HepG2 (cell line): ENCODE measurements around the gene KRTAP5-4. TPM values are rescaled to one million over a fixed set of nuclear protein-coding genes. Genes with fewer than 3 reads are reported as not detected.

ENCODE experiments used
- ATAC-seq: fragments of 200-7000 bp; cut with Tn5 transposase; 3 replicates; pipeline ENCODE4 v1.9.1; 2020; ENCODE audit warnings: mild to moderate bottlenecking, moderate library complexity
- BruUV-seq: library from RNA; stranded (reverse); fragments of 400-500 nt; replicated peaks from 2 replicates; lab custom pipeline; 2021; lab: Mats Ljungman, UMichigan
- CTCF ChIA-PET: fragments of 300-600 bp; formaldehyde crosslinking; extraction: SDS; loops from one replicate; lab custom pipeline; 2021; ENCODE audit warnings: low total read pairs, inconsistent platforms, low intra/inter-chr PET ratio; lab: Yijun Ruan, JAX
- POLR2A ChIA-PET: fragments of 350-600 bp; sonication (Branson Sonifier 250); formaldehyde crosslinking; loops from one replicate; lab custom pipeline; 2020; ENCODE audit warnings: antibody characterized with exemption, inconsistent platforms; lab: Yijun Ruan, JAX
- DNase-seq: peaks from one replicate; pipeline ENCODE4 v3.0.0-alpha.2; 2015; ENCODE audit warnings: low spot score
- FAIRE-seq: peaks from 3 replicates; lab custom pipeline; 2011; peaks lifted over from hg19 to GRCh38; lab: Jason Lieb, UNC
- H2AFZ ChIP-seq: one replicate; pipeline ENCODE4 v1.6.1; 2011; ENCODE audit warnings: low read length, inconsistent platforms
- H3K27ac ChIP-seq: fragments of 300-600 bp; 3 replicates; pipeline ENCODE4 v1.8.0; 2011; ENCODE audit warnings: mixed run types, mild to moderate bottlenecking, mixed read lengths, low read length, inconsistent platforms; ENCODE audit not compliant: insufficient read depth; ENCODE audit errors: extremely low read length
- H3K27me3 ChIP-seq, 2 experiments: fragments of 200-600 bp in 1 of 2; 2 replicates in 1 of 2; 3 replicates in 1 of 2; pipeline versions ENCODE4 v1.6.0 to v1.8.0; 2011; ENCODE audit warnings: low read length in 2 of 2, mild to moderate bottlenecking in 2 of 2, moderate library complexity in 2 of 2, inconsistent platforms in 1 of 2; ENCODE audit not compliant: insufficient read depth in 2 of 2, control insufficient read depth in 1 of 2
- H3K36me3 ChIP-seq, 2 experiments: fragments of 200-600 bp in 1 of 2; replicated peaks in 1 of 2; 2 replicates in 1 of 2; 3 replicates in 1 of 2; pipeline versions ENCODE4 v1.5.1 to v1.8.0; 2011; ENCODE audit warnings: low read length in 2 of 2, inconsistent platforms in 1 of 2; ENCODE audit not compliant: insufficient read depth in 2 of 2, control insufficient read depth in 1 of 2
- H3K4me1 ChIP-seq: 2 replicates; pipeline ENCODE4 v1.5.1; 2012; ENCODE audit warnings: low read length, inconsistent platforms; ENCODE audit not compliant: insufficient read depth
- H3K4me2 ChIP-seq: 2 replicates; pipeline ENCODE4 v1.6.0; 2011; ENCODE audit warnings: low read depth, low read length, inconsistent platforms
- H3K4me3 ChIP-seq, 3 experiments: fragments of 200-600 bp in 1 of 3; sonication (generic), shearing (Covaris generic) in 1 of 3; replicated peaks in 1 of 3; 2 replicates each; pipeline ENCODE4 v1.5.1; 2011 to 2016; ENCODE audit warnings: low read length in 3 of 3, inconsistent platforms in 2 of 3, low read depth in 2 of 3, mild to moderate bottlenecking in 2 of 3, control low read depth in 1 of 3, mixed read lengths in 1 of 3; ENCODE audit not compliant: insufficient read depth in 1 of 3
- H3K79me2 ChIP-seq: one replicate; pipeline ENCODE4 v1.6.1; 2011; ENCODE audit warnings: low read length, inconsistent platforms; ENCODE audit not compliant: insufficient read depth
- H3K9ac ChIP-seq: 2 replicates; pipeline ENCODE4 v1.6.0; 2011; ENCODE audit warnings: mild to moderate bottlenecking, low read depth, low read length, inconsistent platforms; ENCODE audit not compliant: insufficient read depth
- H3K9me3 ChIP-seq: 2 replicates; pipeline ENCODE4 v1.5.1; 2012; ENCODE audit warnings: mild to moderate bottlenecking, low read length
- H4K20me1 ChIP-seq: 2 replicates; pipeline ENCODE4 v1.6.0; 2011; ENCODE audit warnings: inconsistent platforms, mild to moderate bottlenecking, low read length, moderate library complexity; ENCODE audit not compliant: insufficient read depth
- CBX2 ChIP-seq, 2 experiments: fragments of 200-600 bp in 1 of 2; sonication (generic); formaldehyde crosslinking in 1 of 2; IDR thresholded peaks; 2 replicates each; pipeline versions ENCODE4 v1.7.0 to v1.8.1; 2018 to 2022; ENCODE audit warnings: low read depth in 2 of 2, low read length in 1 of 2, mild to moderate bottlenecking in 1 of 2, missing genetic modification reagents in 1 of 2
- GABPB1 ChIP-seq: IDR thresholded peaks from 2 replicates; pipeline ENCODE4 v1.6.1; 2016; ENCODE audit warnings: mild to moderate bottlenecking, missing genetic modification reagents, moderate library complexity, missing compliant biosample characterization
- KLF11 ChIP-seq: IDR thresholded peaks from 2 replicates; pipeline ENCODE4 v1.6.1; 2016; ENCODE audit warnings: missing compliant biosample characterization
- MBD4 ChIP-seq: IDR thresholded peaks from 2 replicates; pipeline ENCODE4 v1.6.1; 2012; ENCODE audit warnings: low read length, inconsistent platforms, borderline replicate concordance
- PHB2 ChIP-seq: fragments of 450-650 bp; IDR thresholded peaks from 2 replicates; pipeline ENCODE4 v1.6.1; 2018; ENCODE audit not compliant: partially characterized antibody
- PREB ChIP-seq: sonication (generic); formaldehyde crosslinking; IDR thresholded peaks from 2 replicates; pipeline ENCODE4 v1.4.0; 2020; ENCODE audit warnings: missing genetic modification reagents
- RORA ChIP-seq: sonication (generic); formaldehyde crosslinking; IDR thresholded peaks from 2 replicates; pipeline ENCODE4 v1.5.0; 2020; ENCODE audit warnings: mild to moderate bottlenecking, missing genetic modification reagents, moderate library complexity
- ZBTB3 ChIP-seq: sonication (generic); formaldehyde crosslinking; IDR thresholded peaks from 2 replicates; pipeline ENCODE4 v1.4.0; 2020; ENCODE audit warnings: low read depth, mild to moderate bottlenecking, moderate library complexity, missing genetic modification reagents, borderline replicate concordance
- ZNF232 ChIP-seq: sonication (generic); formaldehyde crosslinking; IDR thresholded peaks from 2 replicates; pipeline ENCODE4 v1.4.0; 2020; ENCODE audit warnings: missing genetic modification reagents, borderline replicate concordance
- ZNF549 ChIP-seq: sonication (generic); formaldehyde crosslinking; IDR thresholded peaks from 2 replicates; pipeline ENCODE4 v1.5.0; 2020; ENCODE audit warnings: missing genetic modification reagents
- ZNF564 ChIP-seq: sonication (generic); formaldehyde crosslinking; IDR thresholded peaks from 2 replicates; pipeline ENCODE4 v1.8.1; 2023; ENCODE audit warnings: mild to moderate bottlenecking, missing genetic modification reagents
- ZNF704 ChIP-seq: sonication (generic); formaldehyde crosslinking; IDR thresholded peaks from 2 replicates; pipeline ENCODE4 v1.8.1; 2023; ENCODE audit warnings: mild to moderate bottlenecking, inconsistent platforms, moderate library complexity, missing genetic modification reagents, borderline replicate concordance
- ZNF841 ChIP-seq: sonication (generic); formaldehyde crosslinking; IDR thresholded peaks from 2 replicates; pipeline ENCODE4 v1.8.1; 2023; ENCODE audit warnings: missing genetic modification reagents, borderline replicate concordance
- WGBS: methylation state at CpG from one replicate; pipeline ENCODE4 v1.1.6; 2017; ENCODE audit warnings: low lambda C conversion rate; 5-methylcytosine and 5-hydroxymethylcytosine counted together
- in situ Hi-C: cut with HindIII; loops from 2 replicates; pipeline ENCODE4 v1.10.0; 2017; ENCODE audit warnings: low pct_unique_long_range_greater_than_20kb; ENCODE audit not compliant: extremely low pct_ligation_motif_present
- intact Hi-C: fragments of 100-400 bp; cut with micrococcal nuclease; formaldehyde crosslinking; loops from one replicate; pipeline ENCODE4 v1.10.0; 2022; ENCODE audit not compliant: unreplicated experiment
- polyA plus RNA-seq, 8 experiments: library from polyadenylated mRNA; depleted of rRNA in 3 of 8; stranded (reverse) in 7 of 8; unstranded in 1 of 8; fragments of >200 nt; fragmentation: Illumina TruSeq in 4 of 8; extraction: Trizol in 4 of 8; gene quantifications; 2 replicates each; pipeline versions ENCODE4 v1.2.1 to v1.2.3, GENCODE V29; 2011 to 2016; ENCODE audit warnings: low read depth in 4 of 8, missing spikeins in 1 of 8, mixed read lengths in 1 of 8; ENCODE audit not compliant: insufficient read depth in 1 of 8
- total RNA-seq, 5 experiments: library from RNA; depleted of rRNA; stranded (reverse); fragments of >200 nt; fragmentation: Illumina TruSeq; extraction: Trizol; gene quantifications; 2 replicates each; pipeline ENCODE4 v1.2.3, GENCODE V29; 2016; ENCODE audit warnings: low read depth in 1 of 5

The KRTAP5-4 gene
- total and polyA plus RNA-seq, 2 of the 13 experiments (the other 11 are each of a cell fraction or from before 2014, with no cell fraction given) = not detected

DNA sequence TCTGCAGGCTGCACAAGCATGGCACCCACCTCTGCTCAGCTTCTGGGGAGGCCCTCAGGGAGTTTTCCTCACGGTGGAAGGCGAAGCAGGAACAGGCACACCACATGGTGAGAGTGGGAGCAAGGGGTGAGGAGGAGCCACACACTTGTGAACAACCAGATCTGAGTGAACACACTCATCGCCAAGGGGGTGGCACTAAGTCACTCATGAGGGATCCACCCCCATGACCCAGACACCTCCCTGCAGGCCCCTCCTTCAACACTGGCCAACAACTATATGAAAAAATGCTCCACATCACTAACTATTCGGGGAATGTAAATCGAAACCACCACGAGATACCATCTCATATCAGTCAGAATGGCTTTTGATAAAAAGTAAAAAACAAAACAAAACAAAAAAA, 23.1 kb downstream of the KRTAP5-4 start:
- POLR2A ChIA-PET = no interaction called here
- ATAC-seq (no peak), FAIRE-seq (no peak)

More for the DNA sequence above, 23.1 kb downstream of the KRTAP5-4 start:
- intact Hi-C loops = no loop called here
- H3K4me3 ChIP-seq = no peak overlapping the region
- no peaks in the 10 kb centered on the region for H3K9me3 ChIP-seq
- no peak overlapping the region for H3K27ac ChIP-seq
- H3K36me3 ChIP-seq = no peaks in the 10 kb centered on the region
- in situ Hi-C loops = no loop called here
- H2AFZ ChIP-seq = no peak overlapping the region
- H3K4me1 ChIP-seq = peaks cover 11% of the 10 kb centered on the region
- WGBS = 29% methylated on average over 5 of the region's 6 CpGs
- peaks cover 0 to 18% of the 10 kb centered on the region in 2 experiments; a peak in 3 of 5 replicates for H3K27me3 ChIP-seq
- no peaks in the 10 kb centered on the region for H3K79me2 ChIP-seq
- H3K4me2 ChIP-seq = no peak overlapping the region
- H3K9ac ChIP-seq = no peak overlapping the region
- no peak for DNase-seq
- CTCF ChIA-PET = no interaction called here
- no TSS peak for BruUV-seq
- no peaks in the 10 kb centered on the region for H4K20me1 ChIP-seq
- TF ChIP-seq ZNF704 (CRISPR knock-in tag) (no peak), PREB (CRISPR knock-in tag) (no peak), CBX2 (IDR thresholded peaks at IDR 0.05; ENCODE audit: low read depth, low read length) (no peak), CBX2 (CRISPR knock-in tag; IDR thresholded peaks at IDR 0.05; ENCODE audit: low read depth) (no peak), ZNF841 (CRISPR knock-in tag) (no peak), KLF11 (CRISPR knock-in tag) (no peak), GABPB1 (CRISPR knock-in tag) (no peak), ZNF549 (CRISPR knock-in tag) (no peak), RORA (CRISPR knock-in tag) (no peak), ZNF232 (no peak), ZBTB3 (no peak), PHB2 (no peak), ZNF564 (CRISPR knock-in tag) (no peak), MBD4 (no peak)
